ENCODE data around the gene TGFBRAP1.

TGFBRAP1 gene

DNA sequence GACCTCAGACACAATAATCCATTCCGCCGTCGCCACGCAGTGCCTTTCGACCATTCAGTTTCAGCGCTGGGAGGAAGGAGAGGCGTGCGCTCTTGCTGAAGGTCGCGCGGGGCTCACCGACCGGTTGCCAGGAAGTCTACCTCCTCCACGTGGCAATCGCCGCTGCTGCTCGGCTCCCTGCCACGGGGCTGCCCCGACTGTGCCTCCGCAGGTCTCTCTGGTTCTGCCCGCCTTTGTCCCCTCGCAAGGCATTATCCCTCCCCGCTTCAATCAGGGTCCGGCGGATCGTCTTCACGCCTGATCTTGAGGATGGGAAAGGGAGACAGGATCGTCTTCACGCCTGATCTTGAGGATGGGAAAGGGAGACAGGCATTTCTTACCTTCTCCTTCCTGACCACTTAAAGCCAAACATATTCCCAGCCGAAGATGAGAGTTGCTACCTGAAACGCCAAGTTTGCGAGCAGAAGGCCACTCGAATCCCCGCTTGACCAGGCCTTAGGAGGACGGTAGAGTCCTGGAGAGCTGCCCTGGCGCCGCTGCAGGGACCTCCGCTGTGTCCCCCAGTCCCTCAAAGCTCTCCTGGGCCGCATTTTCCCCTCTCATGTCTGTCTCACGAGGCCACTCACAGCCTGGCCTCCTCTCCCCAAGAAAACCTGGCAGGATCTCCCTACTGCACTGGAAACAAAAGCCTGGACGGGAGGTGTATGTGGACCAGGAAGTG is 92.3 kb downstream of the TGFBRAP1 start:
- no peak for DNase-seq (ENCODE audit: low read depth)

DNA sequence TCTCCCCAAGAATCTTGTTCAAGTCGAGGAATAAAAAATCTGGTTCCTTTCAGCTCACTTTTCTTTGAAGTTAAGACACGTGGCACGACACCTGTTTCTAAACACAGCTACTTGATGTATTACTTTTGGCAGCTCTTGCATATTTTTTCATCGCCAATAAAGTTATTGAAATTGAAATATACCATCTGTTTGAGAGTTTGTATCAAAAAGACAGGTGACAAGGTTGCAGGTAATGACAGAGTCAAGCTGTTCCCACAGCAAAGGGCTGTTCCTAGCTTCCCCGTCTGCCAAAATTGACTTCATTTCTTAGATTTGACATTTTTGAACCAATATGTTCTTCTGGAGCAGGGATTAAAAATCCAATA is 93.5 kb downstream of the TGFBRAP1 start:
- no peak for DNase-seq (ENCODE audit: low read depth)

DNA sequence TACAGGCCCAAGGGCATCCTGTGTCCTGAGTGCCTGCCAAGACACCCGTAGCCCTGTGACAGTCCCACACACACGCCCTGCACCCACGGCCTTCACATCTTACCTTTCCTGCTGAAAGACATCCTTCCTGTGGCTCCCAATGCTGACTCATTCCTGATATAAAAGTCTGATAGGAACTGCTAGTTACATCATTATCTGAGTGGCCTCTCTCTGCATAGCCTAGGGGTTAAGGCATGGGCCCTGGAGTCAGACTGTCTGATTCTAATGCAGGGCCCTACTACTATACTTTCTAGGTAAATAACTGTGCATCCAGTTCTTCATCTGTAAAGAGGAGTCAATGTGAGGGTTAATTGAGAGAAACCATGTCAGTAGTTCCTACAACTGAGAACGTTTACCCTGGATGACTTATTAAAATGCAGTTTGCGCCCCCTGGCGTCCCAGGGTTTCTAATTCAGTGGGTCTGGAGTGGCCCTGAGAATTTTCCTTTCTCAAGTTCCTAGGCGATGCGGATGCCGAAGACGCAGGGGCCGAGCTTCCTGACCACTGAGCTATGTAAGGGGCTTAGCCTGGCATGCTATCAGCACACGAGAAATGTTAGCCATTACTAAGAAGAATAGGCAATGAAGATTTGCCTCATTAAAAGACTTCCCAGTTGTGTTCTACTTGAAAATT is 94.0 kb downstream of the TGFBRAP1 start:
- peak; percentile 81 for DNase-seq (ENCODE audit: low read depth)

DNA sequence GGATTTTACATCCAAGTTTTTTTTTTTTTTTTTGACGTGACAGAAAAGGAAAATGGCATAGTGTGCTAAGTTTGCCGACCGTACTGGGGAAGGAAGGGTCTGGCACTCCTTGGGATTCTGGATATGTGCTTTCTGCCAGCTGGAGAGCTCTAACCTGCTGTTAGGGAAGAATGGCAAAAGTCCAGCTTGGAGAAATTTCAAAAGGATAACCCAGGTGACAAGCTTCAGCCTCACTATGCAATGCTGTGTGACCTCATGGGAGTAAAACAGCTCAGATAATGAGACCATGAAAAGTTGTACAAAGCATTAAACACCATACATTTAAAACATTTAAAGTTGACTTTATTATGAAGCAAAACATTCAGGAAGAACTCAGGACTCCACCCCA is 98.3 kb downstream of the TGFBRAP1 start:
- no peak for DNase-seq (ENCODE audit: low read depth)

DNA sequence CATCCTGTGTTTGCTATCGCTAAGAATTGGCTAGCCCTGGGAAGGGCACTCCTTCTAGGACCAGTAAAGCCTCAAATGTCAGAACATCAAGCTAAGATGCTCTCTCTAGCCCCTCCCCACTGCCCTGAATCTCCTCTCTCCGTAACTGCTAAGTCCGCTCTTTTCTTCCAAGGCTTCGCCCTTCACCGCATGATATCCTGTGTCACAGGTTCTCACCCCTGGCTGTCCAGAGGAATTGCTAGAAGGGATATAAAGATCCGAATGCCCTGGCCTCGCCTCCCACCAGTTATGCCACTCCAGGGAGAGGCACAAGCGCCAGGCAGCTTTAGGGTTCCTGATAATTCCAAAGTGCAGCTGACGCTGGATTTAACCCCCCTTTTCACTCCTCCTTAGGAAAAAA is 105.1 kb downstream of the TGFBRAP1 start:
- no peak for DNase-seq (ENCODE audit: low read depth)

DNA sequence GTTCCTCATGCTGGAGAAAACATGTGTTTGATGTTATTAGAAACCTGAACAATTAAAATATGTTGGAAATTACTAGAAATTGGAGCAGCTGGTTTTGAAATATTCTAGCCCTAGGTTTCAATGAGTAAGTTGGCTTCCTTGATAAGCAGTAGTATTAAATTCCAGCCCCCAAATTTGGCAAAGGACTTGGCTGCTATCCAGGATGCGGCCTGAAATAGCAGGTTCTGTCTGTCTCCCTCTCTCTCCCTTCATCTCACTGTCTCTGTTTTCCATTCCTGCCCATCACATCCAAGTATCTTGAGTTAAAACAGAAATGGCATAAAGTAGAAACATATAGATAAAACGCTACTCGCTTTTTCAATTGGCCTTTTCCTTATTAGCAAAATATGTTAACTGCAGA is 108.9 kb downstream of the TGFBRAP1 start:
- no peak for DNase-seq (ENCODE audit: low read depth)

DNA sequence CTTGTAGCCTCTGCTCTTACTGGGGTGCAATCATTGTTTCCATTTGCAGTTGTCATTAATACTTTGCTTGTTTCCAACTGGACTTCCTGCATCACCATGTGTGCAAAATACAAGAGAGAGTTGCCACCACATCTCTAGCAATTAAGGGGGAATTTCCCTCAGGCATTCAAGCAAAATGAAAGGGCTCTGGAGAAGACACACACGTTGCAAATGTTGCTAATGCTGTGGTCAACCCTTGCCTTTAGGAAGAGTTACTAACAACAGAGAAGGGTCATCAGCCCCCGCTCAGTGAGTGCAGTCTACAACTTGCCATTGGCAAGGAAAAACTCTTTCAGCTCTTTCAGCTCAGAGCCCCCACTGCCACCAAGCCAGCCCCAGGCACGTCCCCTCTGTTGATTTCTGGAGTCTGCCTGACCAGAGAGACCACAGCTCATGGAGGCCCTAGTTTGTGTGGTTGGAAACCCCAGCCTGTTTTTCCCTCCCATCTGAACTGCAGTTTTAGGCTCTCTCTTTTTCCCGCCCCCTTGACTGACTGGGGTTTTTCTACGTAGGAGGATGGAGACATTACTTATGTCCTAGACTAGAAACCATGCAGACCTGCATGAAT is 113.8 kb downstream of the TGFBRAP1 start:
- DNase-seq (ENCODE audit: low read depth): no peak

Data from EH (cell line).